HS-5 (cell line): Measurements from ENCODE around the gene POPDC3.
"Not testable (repeated sequence)": the region's sequence is repeated elsewhere in the genome, so short reads cannot be mapped to it uniquely, and the experiment has no call there.

Experiments
- DNase-seq: peaks from one replicate; pipeline ENCODE4 v3.0.0-alpha.2; 2012; ENCODE audit warnings: low read depth

The POPDC3 gene

GRCh38 chr6:105179244-105180065 lies at the start of gene POPDC3:
Gene POPDC3 (minus strand): TSS chr6:105180014. CDS start chr6:105161909, 18,105 bp downstream.
- DNase-seq: no peak

DNA sequence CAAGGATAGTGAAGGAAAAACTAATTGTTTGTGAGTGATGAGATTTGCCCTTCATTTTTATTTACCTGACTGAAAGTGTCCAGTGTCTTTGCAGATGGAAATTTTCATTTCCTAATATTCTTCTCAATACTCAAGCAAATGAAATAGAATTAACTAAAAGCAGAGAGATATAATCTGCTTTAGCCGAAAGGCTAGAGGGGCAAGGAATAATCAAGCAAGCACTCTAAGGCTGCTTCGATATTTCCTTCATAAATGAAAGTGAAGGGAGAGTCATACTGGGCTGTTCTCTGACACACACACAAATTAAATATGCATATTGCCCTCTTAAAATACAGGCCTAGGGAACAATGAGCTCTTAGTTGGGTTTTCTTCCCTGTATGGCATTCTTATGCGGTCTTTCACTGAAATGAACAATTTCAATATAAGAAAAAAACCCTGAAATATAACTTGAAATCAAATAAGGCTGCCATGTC lies 47.5 kb upstream of the POPDC3 start:
- no peak for DNase-seq

DNA sequence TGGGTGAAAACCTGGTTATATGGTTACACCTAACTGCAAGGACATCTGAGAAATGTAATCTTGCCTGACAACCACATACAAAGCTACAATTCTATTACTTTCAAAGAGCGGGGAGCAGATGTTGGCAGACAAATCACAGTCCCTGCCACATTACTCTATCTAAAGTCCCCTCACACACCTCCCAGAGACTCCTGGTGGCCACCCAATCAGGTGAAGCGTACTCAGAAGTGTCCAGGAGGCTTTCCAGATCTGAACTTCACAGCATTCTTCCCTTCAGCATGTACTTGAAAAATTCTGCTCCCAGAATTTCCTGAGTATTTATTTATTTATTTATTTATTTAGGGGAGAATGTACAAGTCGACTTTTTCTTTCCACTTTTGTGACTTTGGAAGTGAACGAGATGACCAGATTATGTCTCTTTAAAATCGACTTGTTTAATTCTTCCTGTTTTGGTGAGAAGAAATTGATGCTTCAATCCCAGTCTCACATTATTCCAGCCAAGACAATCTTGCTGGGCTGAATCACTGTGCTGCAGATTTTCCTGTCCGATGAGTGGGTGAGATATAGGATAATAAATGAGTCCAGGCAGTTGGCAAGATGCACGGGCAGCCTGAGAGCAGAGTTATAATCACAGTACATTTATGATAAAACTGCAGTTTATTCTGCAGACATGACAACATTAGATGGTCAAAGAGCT lies 46.9 kb upstream of the POPDC3 start:
- DNase-seq: no peak

- DNase-seq: no peak
These were observed 43.4 kb upstream of the POPDC3 start for GRCh38 chr6:105223242-105223641.

GRCh38 chr6:105221219-105221618 lies 41.4 kb upstream of the POPDC3 start:
- DNase-seq: peak; percentile 23

DNA sequence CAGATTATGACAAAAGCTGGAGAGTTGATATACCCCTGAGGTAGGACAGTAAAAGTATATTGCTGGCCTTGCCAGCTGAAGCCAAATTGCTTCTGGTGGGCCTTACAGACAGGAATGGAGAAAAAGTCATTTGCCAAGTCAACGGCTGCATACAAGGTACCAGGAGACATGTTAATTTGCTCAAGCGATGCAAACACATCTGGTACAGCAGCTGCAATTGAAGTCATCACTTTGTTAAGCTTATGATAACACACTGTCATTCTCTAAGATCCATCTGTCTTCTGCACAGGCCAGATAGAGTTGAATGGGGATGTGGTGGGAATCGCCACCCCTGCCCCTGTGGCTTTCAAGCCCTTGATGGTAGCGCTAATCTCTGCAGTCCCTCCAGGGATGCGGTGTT lies 40.4 kb upstream of the POPDC3 start:
- no peak for DNase-seq

DNA sequence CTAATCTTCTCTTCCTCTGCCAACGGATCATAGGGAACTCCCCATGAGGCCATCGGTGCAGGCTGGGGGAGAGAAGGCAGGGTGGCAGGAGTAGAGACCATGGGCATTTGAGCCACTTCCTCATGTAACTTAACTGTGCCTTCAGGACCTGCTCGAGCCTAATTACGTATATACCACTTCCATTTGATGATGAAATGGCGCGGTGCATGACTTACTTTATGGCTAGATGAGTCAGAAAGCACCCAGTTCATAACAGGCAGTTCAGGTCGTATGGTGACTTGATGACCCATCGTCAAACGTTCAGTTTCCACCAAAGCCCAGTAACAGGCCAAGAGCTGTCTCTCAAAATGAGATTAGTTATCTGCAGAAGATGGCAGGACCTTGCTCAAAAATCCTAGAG lies 39.4 kb upstream of the POPDC3 start:
- DNase-seq: not testable (repeated sequence)

DNA sequence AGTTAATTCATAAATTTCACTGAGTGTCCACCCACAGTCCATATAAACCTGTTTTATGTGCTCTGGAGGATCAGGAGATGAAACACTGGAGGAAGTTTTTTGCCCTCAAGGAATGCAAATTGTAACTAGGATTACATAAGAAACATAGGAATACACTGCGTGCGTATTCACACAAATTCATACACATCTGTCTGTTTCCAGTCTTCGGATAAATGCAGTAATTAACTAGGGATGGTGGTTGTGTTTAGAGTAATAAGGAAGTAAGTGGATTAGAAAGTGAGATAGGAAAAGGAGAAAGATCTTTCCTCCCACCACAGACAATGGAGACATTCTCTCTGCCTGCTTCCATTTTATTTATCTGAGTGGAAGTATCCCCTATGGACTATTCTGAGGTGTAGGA lies 35.7 kb upstream of the POPDC3 start:
- no peak for DNase-seq

GRCh38 chr6:105214668-105215067 lies 34.9 kb upstream of the POPDC3 start:
- no peak for DNase-seq

- no peak for DNase-seq
These were observed 33.5 kb upstream of the POPDC3 start for GRCh38 chr6:105213272-105213671.

- no peak for DNase-seq
These were observed 32.8 kb upstream of the POPDC3 start for GRCh38 chr6:105212587-105212986.

DNA sequence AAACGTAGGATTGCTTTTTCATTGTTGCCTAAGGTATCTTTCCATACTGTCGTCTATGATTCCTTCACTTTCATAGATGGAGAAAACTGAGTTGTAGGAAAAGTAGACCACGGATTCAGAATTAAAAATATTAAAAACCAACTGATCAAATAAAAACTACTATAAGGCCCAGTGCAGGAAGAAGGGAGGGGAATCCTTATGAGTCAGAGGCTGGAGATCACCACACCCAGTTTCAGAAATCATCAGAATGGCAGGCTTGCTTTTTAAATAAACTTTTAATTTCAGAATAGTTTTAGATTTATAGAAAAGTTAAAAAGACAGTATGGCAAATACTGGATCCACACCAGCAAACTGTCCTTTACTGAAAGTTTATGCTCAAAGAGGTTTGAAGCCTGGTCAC lies 32.0 kb upstream of the POPDC3 start:
- no peak for DNase-seq

DNA sequence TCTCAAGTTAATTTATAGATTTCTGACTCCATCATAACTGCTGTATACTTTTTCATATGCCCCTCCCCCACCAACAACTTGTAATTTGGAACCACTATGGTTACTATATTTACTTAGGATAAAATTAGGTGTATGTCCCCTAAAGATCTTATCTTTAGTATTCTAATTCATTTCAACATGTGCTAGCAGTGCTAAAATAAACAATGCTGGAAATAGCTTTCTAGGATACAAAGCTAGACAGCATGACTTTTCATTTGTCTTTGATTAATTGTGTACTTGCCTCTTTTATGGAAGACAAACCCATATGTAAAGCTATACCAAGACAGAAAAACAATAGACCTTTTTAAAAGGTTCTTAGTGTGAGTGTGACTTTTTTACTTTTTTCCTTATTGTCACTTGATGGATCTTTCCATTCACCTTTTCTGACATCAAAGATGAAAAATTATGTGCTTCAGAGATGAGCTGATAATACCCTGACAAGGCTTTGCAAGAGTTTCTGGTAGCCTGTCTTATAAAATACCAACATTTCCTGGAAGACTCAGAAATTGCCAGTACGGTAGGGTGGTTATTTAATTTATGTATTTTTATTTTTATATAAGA lies 31.2 kb upstream of the POPDC3 start:
- no peak for DNase-seq

DNA sequence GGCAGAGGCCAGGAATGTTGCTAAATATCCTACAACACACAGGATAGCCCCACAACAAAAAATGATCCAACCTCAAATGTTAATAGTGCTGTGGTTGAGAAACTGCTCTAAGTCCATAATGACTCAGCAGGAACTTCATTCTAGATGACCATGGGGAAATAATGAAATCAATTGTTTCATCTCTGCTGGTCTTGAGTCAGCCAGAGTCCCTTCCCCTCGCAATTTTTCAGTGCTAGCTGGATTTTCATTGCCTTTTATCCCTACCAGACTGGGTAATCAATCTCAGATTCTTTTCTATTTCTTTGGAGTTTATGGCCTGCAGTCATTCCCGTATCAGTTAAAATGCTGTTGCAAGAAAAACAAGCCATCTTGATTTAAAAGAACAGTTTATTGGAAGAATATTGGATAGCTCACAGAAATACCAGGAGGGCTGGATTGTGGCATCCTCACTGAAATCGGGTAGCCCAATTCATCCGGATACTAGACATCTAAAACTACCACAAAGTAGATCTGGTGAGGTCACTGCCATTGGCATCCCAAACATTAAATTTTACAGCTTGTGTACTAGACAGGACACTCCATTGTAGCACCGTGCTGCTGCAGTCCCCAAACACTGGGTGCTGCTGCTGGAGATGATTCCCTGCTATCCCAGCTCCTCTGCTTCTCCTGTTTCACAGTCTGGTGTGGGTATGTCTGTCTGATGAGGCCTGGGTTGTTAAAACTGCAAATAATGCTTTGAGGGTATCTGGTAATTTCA lies 30.3 kb upstream of the POPDC3 start:
- DNase-seq: peak; percentile 74

GRCh38 chr6:105207524-105208269 lies 27.9 kb upstream of the POPDC3 start:
- no peak for DNase-seq

DNA sequence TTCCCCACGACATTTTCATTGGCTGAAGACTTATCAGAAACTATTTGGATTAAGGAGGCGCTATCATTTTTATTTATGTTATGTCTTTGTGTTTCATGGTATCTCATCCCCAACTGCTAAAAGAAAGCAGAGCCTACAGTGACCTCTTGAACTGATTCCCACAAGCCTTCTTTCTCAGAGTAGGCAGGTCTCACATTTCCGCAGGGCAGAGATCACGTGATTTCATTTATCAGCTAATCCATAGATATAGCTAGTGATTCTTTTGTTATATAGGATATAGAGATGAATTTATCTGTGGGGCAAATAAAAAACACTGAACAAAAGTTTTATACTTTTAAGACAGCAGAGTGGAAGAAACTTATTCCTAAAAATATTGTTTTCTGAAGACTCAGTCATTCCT lies 25.0 kb upstream of the POPDC3 start:
- DNase-seq: no peak

GRCh38 chr6:105204331-105204730 lies 24.5 kb upstream of the POPDC3 start:
- no peak for DNase-seq

GRCh38 chr6:105202486-105202885 lies 22.7 kb upstream of the POPDC3 start:
- DNase-seq: no peak

DNA sequence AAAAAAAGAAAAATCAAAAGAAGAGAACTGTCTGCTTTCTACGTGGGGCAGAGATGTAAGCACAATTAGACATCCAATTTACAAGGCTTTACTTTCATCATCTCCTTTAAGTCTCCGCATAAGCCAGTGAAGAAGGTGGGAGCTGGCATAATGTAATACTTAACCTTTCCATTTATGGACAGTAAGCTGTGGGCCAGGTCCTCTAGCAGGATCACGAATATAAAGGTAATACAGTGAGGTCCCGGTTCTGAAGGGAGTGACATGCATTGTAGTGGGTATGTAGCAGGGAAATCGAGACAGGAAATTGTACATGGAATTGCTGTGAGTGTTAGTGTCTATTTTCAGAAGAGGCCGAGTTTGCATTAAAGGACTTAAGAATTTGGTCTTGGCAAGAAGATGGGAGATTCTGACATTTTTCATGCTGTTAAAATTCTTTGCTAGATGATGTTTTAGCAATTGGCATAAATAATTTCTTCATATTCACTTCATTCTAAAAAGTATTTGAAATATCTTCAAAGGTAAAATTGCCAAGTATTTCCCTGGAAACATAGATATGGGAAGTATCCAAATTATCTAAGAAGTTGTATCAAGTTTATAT lies 20.4 kb upstream of the POPDC3 start:
- no peak for DNase-seq

DNA sequence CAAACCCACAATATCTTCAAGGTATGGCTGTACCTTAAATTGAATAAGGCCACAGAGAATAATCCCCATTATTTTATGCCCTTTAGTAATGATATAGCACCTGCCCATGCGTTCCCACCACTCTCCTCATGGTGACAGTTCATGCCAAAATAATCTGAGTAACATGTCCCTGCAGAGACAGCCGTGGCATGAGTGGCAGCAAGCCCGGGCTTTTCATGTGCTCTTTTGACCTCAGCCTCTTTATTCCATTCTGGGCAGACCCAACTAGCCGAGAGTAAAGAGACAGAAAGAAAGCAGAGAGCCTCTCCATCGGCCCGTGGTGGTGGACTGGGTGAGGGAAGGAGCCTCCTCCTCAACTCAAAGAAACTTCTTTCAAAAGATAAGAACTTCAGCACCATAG lies 19.9 kb upstream of the POPDC3 start:
- DNase-seq: no peak

- no peak for DNase-seq
These were observed 16.3 kb upstream of the POPDC3 start for GRCh38 chr6:105196076-105196475.
